Sigmoid colon (tissue), 7 donors: Measurements from ENCODE around the gene HIVEP1. TPM values are rescaled to one million over a fixed set of nuclear protein-coding genes. Genes with fewer than 3 reads are reported as not detected.

ENCODE experiments used
- DNase-seq: peaks from one replicate; pipeline ENCODE4 v3.0.0-alpha.2; 2019
- H3K27ac ChIP-seq, 4 donors: fragments of 200-600 bp; sonication (generic); one replicate each; pipeline ENCODE4 v1.5.1; 2016 to 2019; ENCODE audit warnings: mild to moderate bottlenecking in 1 of 4
- H3K27me3 ChIP-seq, 3 donors: fragments of 200-600 bp; sonication (generic); one replicate each; pipeline ENCODE4 v1.5.1; 2019; ENCODE audit warnings: mild to moderate bottlenecking in 1 of 3
- H3K36me3 ChIP-seq, 4 donors: fragments of 200-600 bp; sonication (generic); one replicate each; pipeline ENCODE4 v1.5.1; 2016 to 2019
- H3K4me1 ChIP-seq, 4 donors: fragments of 200-600 bp; sonication (generic); one replicate each; pipeline ENCODE4 v1.5.1; 2017 to 2019
- H3K4me3 ChIP-seq, 4 donors: fragments of 200-600 bp; sonication (generic); one replicate each; pipeline ENCODE4 v1.5.1; 2017 to 2019; ENCODE audit warnings: mild to moderate bottlenecking in 2 of 4, moderate library complexity in 1 of 4
- H3K9me3 ChIP-seq, 4 donors: fragments of 200-600 bp in 3 of 4; sonication (generic) in 3 of 4; one replicate each; pipeline versions ENCODE4 v1.5.1 to v1.6.1; 2013 to 2019
- EP300 ChIP-seq, 4 donors: sonication (generic); formaldehyde crosslinking; IDR thresholded peaks; one replicate each; pipeline ENCODE4 v1.6.1; 2017; ENCODE audit warnings: antibody characterized with exemption in 4 of 4
- POLR2A ChIP-seq, 2 donors: fragments of 450-650 bp; IDR thresholded peaks; one replicate each; pipeline ENCODE4 v1.6.1; 2016; ENCODE audit warnings: antibody characterized with exemption in 2 of 2, mild to moderate bottlenecking in 2 of 2, moderate library complexity in 2 of 2
- POLR2AphosphoS5 ChIP-seq, 4 donors: sonication (generic); formaldehyde crosslinking; IDR thresholded peaks; one replicate each; pipeline ENCODE4 v1.6.1; 2017; ENCODE audit warnings: antibody characterized with exemption in 4 of 4
- WGBS, 2 donors: extraction: QIAGEN DNeasy Blood & Tissue Kit; methylation state at CpG; one replicate each; pipeline ENCODE4 v1.1.7; 2013; 5-methylcytosine and 5-hydroxymethylcytosine counted together
- intact Hi-C: fragments of 100-400 bp; cut with DNase I; formaldehyde crosslinking; loops from one replicate; pipeline ENCODE4 v1.15.1; 2023
- polyA plus RNA-seq, 3 donors: library from polyadenylated mRNA; stranded (reverse); fragments of 200-250 nt; gene quantifications; one replicate each; pipeline ENCODE4 v1.2.3, GENCODE V29; 2013
- total RNA-seq, 4 donors: library from RNA; depleted of rRNA; stranded (reverse); fragments of >200 nt; gene quantifications; one replicate each; pipeline ENCODE4 v1.1.0, GENCODE V29; 2016
- TF ChIP-seq, protein P1 (sequence below), 4 experiments: fragments of 450-650 bp in 3 of 4; fragments of 200-600 bp in 1 of 4; IDR thresholded peaks; one replicate each; pipeline ENCODE4 v1.5.1; 2016 to 2019; ENCODE audit warnings: antibody characterized with exemption in 4 of 4, mild to moderate bottlenecking in 3 of 4, moderate library complexity in 2 of 4
- donor health status: healthy with polysubstance abuse.
- donor health status: Bipolar disorder and iron deficiency.
- donor health status: healthy.

HIVEP1 gene
- total and polyA plus RNA-seq, 7 donors, result 4.6 to 28.5 (median 13.2) TPM

GRCh38 chr6:12011276-12012037, 655 bp upstream of the HIVEP1 start:
- Histone ChIP-seq H3K27ac (peak overlapping the region; percentile 93 to 99 (median 98)), H3K9me3 (no peaks in the 10 kb centered on the region), H3K36me3 (peaks cover 0 to 1% (median under 1%) of the 10 kb centered on the region in 4 donors), H3K4me3 (peak overlapping the region; percentile 47 to 93 (median 81)), H3K4me1 (peaks cover 0 to 35% (median 31%) of the 10 kb centered on the region in 4 donors), H3K27me3 (no peaks in the 10 kb centered on the region)
- TF ChIP-seq POLR2AphosphoS5 (IDR thresholded peaks at IDR 0.05), result peak in 2 of 4 donors; percentile 34 to 62
- peak in 3 of 4 donors; percentile 14 to 56 (median 52) for TF ChIP-seq EP300 (IDR thresholded peaks at IDR 0.05)
- TF ChIP-seq, protein P1, sequence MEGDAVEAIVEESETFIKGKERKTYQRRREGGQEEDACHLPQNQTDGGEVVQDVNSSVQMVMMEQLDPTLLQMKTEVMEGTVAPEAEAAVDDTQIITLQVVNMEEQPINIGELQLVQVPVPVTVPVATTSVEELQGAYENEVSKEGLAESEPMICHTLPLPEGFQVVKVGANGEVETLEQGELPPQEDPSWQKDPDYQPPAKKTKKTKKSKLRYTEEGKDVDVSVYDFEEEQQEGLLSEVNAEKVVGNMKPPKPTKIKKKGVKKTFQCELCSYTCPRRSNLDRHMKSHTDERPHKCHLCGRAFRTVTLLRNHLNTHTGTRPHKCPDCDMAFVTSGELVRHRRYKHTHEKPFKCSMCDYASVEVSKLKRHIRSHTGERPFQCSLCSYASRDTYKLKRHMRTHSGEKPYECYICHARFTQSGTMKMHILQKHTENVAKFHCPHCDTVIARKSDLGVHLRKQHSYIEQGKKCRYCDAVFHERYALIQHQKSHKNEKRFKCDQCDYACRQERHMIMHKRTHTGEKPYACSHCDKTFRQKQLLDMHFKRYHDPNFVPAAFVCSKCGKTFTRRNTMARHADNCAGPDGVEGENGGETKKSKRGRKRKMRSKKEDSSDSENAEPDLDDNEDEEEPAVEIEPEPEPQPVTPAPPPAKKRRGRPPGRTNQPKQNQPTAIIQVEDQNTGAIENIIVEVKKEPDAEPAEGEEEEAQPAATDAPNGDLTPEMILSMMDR (IDR thresholded peaks at IDR 0.05), result no peak
- no peak for TF ChIP-seq POLR2A (IDR thresholded peaks at IDR 0.05)
- WGBS, 2 donors, result 1% methylated on average over 98 to 99 of the region's 99 CpGs
- peak; percentile 99 for DNase-seq
- intact Hi-C loops, result loop anchor here (5.0 to 10.0 kb wide), 2 partner anchors 354 to 917 kb away; partner anchors contain the start of gene SMIM13

DNA sequence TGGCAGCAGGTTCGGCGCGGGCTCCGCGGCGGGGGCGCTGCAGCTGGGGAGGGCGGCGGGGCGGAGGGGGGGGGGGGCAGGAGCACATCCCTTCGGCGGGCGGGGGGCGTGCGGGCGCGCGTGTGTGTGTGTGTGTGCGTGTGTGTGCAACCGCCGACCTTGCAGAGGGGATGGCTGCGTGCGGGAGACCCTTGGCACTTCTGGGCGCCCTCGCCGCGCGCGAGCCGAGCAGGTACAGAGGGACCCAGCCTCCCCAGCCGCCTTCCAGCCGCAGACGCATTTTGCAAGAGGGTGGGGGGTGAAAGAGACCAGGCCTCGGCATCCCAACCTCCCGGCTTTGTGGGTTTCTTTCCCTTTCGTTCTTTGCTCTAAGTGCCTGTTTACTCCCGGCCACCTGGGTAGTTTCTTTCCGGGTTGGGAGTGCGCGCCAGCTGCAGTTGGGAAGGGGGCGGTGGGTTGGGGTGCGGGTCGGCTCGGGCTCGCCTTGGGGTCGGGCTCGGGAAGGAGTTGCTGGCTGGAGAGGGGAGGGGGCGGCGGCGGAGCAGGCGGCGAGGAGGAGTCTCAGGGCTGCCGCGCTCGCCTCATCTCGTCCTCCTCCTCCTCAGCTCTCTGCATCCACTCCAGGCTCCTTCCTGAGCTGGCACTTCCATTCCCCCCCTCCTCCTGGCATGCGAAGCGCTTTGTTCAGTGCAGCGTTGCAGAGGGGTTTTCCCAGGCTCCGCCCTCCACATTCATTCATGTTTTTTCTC, 620 bp downstream of the HIVEP1 start:
- Histone ChIP-seq H3K9me3 (no peaks in the 10 kb centered on the region), H3K27ac (peak overlapping the region; percentile 93 to 99 (median 98)), H3K36me3 (peaks cover 0 to 14% (median 7%) of the 10 kb centered on the region in 4 donors), H3K4me1 (peaks cover 0 to 34% (median 31%) of the 10 kb centered on the region in 4 donors), H3K27me3 (no peaks in the 10 kb centered on the region), H3K4me3 (peak overlapping the region; percentile 74 to 93 (median 81))
- 1% methylated on average over 58 to 59 of the region's 60 CpGs for WGBS, 2 donors
- intact Hi-C loops, result loop anchor here (5.0 to 10.0 kb wide), 2 partner anchors 355 to 918 kb away; partner anchors contain the start of gene SMIM13
- peak; percentile 84 for DNase-seq
- TF ChIP-seq POLR2AphosphoS5 (IDR thresholded peaks at IDR 0.05) (peak in 3 of 4 donors; percentile 56 to 77 (median 59)), EP300 (IDR thresholded peaks at IDR 0.05) (no peak), POLR2A (IDR thresholded peaks at IDR 0.05) (peak in 1 of 2 donors; percentile 22)
- TF ChIP-seq, protein P1 (IDR thresholded peaks at IDR 0.05), result no peak

GRCh38 chr6:12013307-12013719, 1.2 kb downstream of the HIVEP1 start:
- H3K9me3 ChIP-seq, result no peaks in the 10 kb centered on the region
- H3K27me3 ChIP-seq, result no peaks in the 10 kb centered on the region
- DNase-seq, result no peak
- intact Hi-C loops, result loop anchor here (5.0 to 10.0 kb wide), 2 partner anchors 356 to 919 kb away; partner anchors contain the start of gene SMIM13
- peak overlapping the region; percentile 74 to 93 (median 81) for H3K4me3 ChIP-seq
- peaks cover 0 to 19% (median 7%) of the 10 kb centered on the region in 4 donors for H3K36me3 ChIP-seq
- peaks cover 0 to 28% (median 25%) of the 10 kb centered on the region in 4 donors for H3K4me1 ChIP-seq
- peak overlapping the region; percentile 93 to 99 (median 98) for H3K27ac ChIP-seq
- 2 to 12% methylated on average over 13 of the region's 13 CpGs for WGBS, 2 donors
- no peak for TF ChIP-seq POLR2AphosphoS5 (IDR thresholded peaks at IDR 0.05)
- TF ChIP-seq, protein P1 (IDR thresholded peaks at IDR 0.05), result no peak
- TF ChIP-seq EP300 (IDR thresholded peaks at IDR 0.05), result no peak
- TF ChIP-seq POLR2A (IDR thresholded peaks at IDR 0.05), result no peak

DNA sequence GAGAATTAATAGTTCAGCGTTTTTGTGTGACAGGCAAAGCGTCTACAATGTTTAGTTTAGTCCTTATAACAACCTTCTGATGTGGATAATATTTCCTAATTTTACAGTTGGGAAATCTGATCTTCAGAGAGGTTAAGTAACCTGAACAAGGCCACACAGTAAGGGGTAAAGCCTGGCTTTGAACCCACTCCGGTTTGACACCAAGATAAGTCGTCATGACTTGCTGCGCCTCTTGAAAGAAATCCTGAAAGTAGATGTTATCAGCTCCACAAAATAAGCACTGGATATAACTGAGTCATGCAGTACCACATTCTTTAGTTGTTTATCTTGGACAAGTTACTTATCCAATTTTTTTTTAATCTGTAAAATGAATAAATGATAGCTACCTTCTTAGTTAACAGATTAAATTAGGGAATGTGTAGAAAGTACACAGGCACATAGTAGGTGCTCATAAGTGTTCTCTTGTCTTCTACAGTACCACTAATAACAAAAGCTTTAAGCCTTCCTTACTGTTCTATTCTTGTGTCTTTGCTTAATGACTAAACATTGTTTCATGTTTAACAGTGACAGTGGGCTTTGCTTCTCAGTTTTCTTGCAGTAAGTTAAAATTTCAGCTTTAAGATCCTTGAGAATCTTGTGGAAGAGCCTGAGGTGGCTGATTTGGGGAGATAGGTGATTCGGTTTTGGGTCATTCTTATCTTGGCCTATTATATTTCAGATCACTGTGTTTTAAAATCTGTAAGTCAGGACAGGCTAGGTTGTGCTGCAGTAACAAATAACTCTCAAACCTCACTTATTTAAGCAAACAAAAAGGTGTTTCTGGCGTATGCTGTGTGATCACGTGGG, 2.1 kb downstream of the HIVEP1 start:
- Histone ChIP-seq H3K36me3 (peaks cover 0 to 20% (median 7%) of the 10 kb centered on the region in 4 donors), H3K4me1 (peaks cover 0 to 27% (median 24%) of the 10 kb centered on the region in 4 donors), H3K27me3 (no peaks in the 10 kb centered on the region), H3K4me3 (no peak overlapping the region), H3K9me3 (no peaks in the 10 kb centered on the region), H3K27ac (peak overlapping the region in 3 of 4 donors; percentile 93 to 99 (median 99))
- 85 to 86% methylated on average over 8 of the region's 8 CpGs for WGBS, 2 donors
- intact Hi-C loops, result loop anchor here (5.0 to 10.0 kb wide), 2 partner anchors 357 to 919 kb away; partner anchors contain the start of gene SMIM13
- TF ChIP-seq POLR2AphosphoS5 (IDR thresholded peaks at IDR 0.05), result no peak
- TF ChIP-seq, protein P1 (IDR thresholded peaks at IDR 0.05), result no peak
- no peak for TF ChIP-seq EP300 (IDR thresholded peaks at IDR 0.05)
- no peak for TF ChIP-seq POLR2A (IDR thresholded peaks at IDR 0.05)
- no peak for DNase-seq
